NOMO-1 (cell line): ENCODE measurements around the gene TAS1R3.
A peak's percentile ranks its signal among the peaks of the same experiment; 100 is the strongest.

Experiments used
- DNase-seq, 2 experiments: peaks; one replicate each; lab custom pipeline; 2025; ENCODE audit not compliant: unreplicated experiment in 2 of 2; lab: John Stamatoyannopoulos, UW

The TAS1R3 gene

GRCh38 chr1:1294250-1294890, 36.7 kb upstream of the TAS1R3 start:
- DNase-seq, result no peak

GRCh38 chr1:1295154-1295923, 35.7 kb upstream of the TAS1R3 start:
- DNase-seq, result no peak

- no peak for DNase-seq
These were observed 34.7 kb upstream of the TAS1R3 start for GRCh38 chr1:1296070-1297061.

GRCh38 chr1:1297802-1298424, 33.2 kb upstream of the TAS1R3 start:
- no peak for DNase-seq

- no peak for DNase-seq
These were observed 32.0 kb upstream of the TAS1R3 start for GRCh38 chr1:1298861-1299685.

- DNase-seq, result no peak
These were observed 31.3 kb upstream of the TAS1R3 start for GRCh38 chr1:1299686-1300351.

- no peak for DNase-seq
These were observed 30.7 kb upstream of the TAS1R3 start for GRCh38 chr1:1300352-1300739.

GRCh38 chr1:1302006-1302430, 29.1 kb upstream of the TAS1R3 start:
- DNase-seq, result no peak

- no peak for DNase-seq
These were observed 28.1 kb upstream of the TAS1R3 start for GRCh38 chr1:1302951-1303509.

- DNase-seq, result no peak
These were observed 27.3 kb upstream of the TAS1R3 start for GRCh38 chr1:1303736-1304135.

GRCh38 chr1:1304331-1305299, 26.5 kb upstream of the TAS1R3 start:
- DNase-seq, result no peak

GRCh38 chr1:1305300-1306069, 25.6 kb upstream of the TAS1R3 start:
- DNase-seq, result peak; percentile 63 to 90

GRCh38 chr1:1306070-1306660, 24.9 kb upstream of the TAS1R3 start:
- no peak for DNase-seq

GRCh38 chr1:1306661-1307260, 24.3 kb upstream of the TAS1R3 start:
- no peak for DNase-seq

- no peak for DNase-seq
These were observed 23.7 kb upstream of the TAS1R3 start for GRCh38 chr1:1307261-1307922.
